NB4 (cell line): ENCODE data around the gene CHD6.

Experiments used
- CTCF ChIP-seq: IDR thresholded peaks from one replicate; pipeline ENCODE4 v1.5.1; 2012; ENCODE audit warnings: low read depth, low read length
- MYC ChIP-seq: IDR thresholded peaks from 2 replicates; pipeline ENCODE4 v1.6.1; 2011; ENCODE audit warnings: low read depth, low read length
- POLR2A ChIP-seq: IDR thresholded peaks from 2 replicates; pipeline ENCODE4 v1.6.1; 2011; ENCODE audit warnings: mild to moderate bottlenecking; ENCODE audit not compliant: insufficient read length; ENCODE audit errors: extremely low read depth
- TF ChIP-seq, protein P1 (sequence below): IDR thresholded peaks from 2 replicates; pipeline ENCODE4 v1.6.1; 2011; ENCODE audit warnings: low read depth, low read length

DNA sequence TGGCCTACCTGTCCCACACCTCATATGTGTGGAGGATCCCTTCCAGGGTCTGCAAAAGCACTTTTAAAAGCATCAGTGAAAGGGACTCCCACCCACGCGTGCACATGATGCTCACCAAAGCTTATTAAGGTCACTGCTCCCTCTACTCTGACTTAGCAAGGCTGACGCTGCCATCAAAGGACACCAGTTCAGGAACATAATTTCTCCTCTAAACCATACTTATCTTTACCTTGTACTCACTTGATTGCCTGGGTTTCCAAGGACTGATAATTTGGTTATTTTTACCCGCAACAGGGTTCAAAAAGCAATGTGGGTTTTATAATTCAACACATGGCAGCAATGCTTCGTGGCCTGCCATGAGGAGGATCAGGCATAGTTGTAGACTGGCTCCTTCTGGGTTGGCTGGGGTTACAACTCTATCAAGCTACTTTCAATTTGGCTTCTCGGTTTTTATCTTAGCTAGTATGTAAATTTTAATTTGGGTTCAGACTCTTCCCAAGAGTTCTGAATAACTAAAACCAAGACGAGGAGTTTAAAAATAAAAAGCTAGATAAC, 199.4 kb downstream of the CHD6 start:
- TF ChIP-seq CTCF = no peak
- no peak for TF ChIP-seq POLR2A
- TF ChIP-seq MYC = no peak
- TF ChIP-seq, protein P1, sequence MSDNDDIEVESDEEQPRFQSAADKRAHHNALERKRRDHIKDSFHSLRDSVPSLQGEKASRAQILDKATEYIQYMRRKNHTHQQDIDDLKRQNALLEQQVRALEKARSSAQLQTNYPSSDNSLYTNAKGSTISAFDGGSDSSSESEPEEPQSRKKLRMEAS = no peak
